ELR (cell line): Measurements from ENCODE around the gene SCN1A.

Source experiments
- DNase-seq: peaks from one replicate; pipeline ENCODE4 v3.0.0-alpha.2; 2015; ENCODE audit warnings: low read depth

The SCN1A gene

DNA sequence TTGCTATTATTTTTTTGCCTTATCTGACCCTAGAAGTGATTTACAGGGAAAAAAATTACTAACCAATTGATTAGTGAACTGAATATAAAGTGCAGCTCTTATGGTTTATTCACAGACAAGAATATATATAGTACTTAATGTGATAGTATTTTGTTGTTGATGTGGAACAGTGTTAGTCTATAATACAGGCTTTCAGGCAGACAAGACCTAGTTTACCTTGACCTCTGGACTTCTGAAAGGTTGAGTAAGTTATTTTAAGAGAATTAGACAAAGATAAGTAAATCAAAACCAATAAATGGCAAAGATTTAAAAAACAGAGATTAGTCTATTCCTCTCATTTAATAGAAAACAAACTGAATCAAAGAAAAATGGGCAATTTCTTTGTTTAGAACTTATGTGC lies 46.0 kb downstream of the SCN1A start:
- DNase-seq: no peak

- DNase-seq: no peak
Measured at GRCh38 chr2:166081131-166081632, 46.6 kb downstream of the SCN1A start.

GRCh38 chr2:166074430-166074829 lies 53.4 kb downstream of the SCN1A start:
- DNase-seq: no peak

DNA sequence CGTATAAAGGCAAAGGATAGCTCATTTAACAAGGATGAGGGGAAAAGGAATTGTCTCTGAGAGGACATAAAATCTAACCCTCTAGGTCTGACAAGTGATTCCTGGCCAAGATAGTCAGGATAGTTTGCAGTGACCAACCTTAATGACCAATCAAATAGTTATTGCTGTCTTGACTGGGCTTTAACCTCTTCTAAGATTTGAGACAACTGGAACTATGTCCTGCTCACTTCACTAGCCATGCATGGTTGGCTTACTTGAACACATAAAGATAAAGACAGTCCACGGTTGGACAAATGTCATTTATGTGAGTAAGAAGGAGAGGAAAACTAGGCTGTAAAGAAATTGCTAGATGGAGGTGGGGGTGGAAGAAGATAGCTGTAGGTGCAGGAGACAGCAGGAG lies 53.8 kb downstream of the SCN1A start:
- no peak for DNase-seq

DNA sequence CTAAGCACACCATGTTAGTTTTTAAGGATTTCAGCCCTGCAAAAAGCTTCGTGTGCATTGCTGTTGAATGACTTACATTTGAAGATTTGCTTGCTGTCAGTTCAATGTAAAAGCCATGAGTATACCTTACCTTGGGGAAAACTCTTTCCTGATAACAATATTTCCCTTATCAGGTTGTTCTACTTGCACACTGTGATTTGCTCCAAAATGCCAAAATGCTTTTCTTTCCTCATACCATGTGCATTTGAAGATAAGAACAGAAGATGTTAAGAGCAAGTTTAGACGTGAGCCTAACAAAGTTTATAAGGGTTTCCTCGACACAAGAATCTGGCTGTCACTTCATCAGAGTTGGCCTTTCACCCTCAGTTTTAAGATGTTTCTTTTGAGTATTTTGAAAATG lies 57.6 kb downstream of the SCN1A start:
- no peak for DNase-seq

GRCh38 chr2:166068981-166069380 lies 58.8 kb downstream of the SCN1A start:
- peak; percentile 23 for DNase-seq

- no peak for DNase-seq
Measured at GRCh38 chr2:166067229-166067628, 60.6 kb downstream of the SCN1A start.

GRCh38 chr2:166060191-166060590 lies 67.6 kb downstream of the SCN1A start:
- no peak for DNase-seq

GRCh38 chr2:166057370-166058164 lies 70.3 kb downstream of the SCN1A start:
- DNase-seq: peak; percentile 58

DNA sequence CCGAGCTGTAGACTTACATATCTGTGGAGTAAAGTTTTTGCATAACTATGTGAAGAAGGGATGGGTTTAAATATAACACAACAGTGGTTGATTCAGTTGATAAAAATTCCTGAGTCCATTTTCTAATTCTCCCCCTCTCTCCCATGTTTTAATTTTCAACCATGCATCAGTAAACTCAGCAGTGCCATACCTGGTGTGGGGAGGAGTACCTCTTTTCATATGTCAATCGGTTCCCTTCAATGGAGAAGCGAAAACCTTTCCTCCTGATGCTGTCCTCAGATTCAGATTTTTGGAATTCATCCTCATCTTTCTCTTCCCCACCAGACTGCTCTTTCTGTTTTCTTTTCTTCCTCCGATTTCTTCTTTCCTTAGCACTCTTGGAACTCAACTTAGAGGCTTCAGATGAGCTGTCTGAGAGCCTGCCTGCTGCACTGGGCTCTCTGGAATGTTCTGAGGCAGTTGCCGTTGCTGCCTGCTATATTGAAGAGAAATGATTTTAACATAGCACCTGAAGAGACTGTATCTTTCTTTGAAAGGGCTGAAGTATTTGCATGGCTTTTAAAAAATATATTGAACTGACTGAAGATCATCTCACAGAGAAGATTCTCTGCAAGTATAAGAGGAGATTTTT lies 82.9 kb downstream of the SCN1A start:
- no peak for DNase-seq

GRCh38 chr2:166042768-166043390 lies 84.9 kb downstream of the SCN1A start:
- DNase-seq: peak; percentile 83

DNA sequence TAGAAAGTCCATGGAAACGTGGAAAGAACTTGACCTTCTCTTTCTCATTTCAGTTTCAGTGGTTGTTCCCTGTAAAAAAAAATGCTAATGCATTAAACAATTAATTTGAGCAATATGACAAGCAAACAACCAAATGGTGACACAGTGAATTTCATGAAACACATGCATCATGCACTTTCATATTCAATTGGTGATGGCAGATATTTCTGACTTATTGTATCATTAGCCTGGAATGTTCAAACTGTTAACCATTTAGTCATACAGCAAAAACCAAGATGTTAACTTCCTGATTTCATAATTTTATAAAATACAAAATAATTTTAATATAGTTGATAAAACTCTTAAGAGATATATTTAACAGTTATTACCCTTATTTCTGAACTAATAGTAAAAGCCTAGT lies 85.5 kb downstream of the SCN1A start:
- DNase-seq: peak; percentile 68

DNA sequence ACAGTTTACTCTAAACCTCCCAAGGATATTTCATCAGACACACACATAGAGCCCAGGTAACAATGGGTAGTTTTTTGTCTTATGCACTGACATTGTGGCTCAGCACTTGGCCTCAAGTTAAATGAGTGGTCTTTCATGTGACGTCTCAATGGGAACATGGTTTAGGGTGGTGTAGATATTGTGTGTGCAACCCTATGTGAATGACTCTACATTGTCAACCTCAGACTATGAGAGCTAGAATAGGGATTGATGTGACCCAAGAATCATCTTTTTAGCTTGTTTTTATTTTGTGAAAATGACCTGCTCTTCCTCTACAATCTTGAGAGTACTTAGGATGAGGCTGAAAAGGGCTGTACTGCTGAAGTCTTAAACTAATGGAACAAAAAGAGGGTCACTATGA lies 86.2 kb downstream of the SCN1A start:
- DNase-seq: no peak

DNA sequence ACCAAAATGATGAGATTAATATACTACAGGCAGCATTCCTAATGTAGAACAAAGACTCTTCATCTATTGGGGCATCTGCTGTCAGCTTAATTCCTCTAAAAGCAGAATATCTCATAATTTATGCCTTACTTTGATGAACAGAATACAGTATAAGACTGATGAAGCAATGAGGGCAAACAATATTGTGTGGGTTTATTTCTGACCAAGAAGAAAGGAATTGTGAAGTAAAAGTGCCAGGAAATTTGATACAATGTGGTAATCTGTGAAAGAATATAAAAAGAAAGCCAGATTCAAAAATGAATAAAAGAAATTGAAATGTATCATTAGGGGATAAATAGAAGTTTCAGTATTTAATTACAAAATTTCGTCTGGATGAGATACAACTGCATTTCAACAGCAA lies 95.5 kb downstream of the SCN1A start:
- no peak for DNase-seq

GRCh38 chr2:166031054-166031453 lies 96.8 kb downstream of the SCN1A start:
- peak; percentile 35 for DNase-seq

GRCh38 chr2:166025313-166025712 lies 102.5 kb downstream of the SCN1A start:
- no peak for DNase-seq

GRCh38 chr2:166017208-166017607 lies 110.6 kb downstream of the SCN1A start:
- peak; percentile 37 for DNase-seq

DNA sequence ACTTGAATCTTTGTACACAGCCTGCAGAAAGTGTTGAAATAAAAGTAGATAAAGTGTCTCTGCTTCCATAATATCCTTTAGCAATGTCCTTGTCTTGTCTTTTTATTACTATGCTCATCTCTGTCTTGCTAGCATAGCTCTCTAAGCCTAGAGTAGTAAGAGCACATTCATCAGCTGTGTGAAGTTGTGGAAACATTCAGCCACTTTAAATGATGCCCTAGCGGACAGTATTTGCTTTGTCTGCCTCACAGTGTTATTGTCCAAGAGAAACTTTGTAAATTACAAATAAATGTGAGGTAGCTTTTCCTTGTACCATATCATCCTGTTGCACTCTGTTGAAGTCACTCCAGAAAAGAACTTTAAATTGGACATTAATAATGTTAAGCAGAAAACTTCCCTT lies 113.9 kb downstream of the SCN1A start:
- DNase-seq: no peak

DNA sequence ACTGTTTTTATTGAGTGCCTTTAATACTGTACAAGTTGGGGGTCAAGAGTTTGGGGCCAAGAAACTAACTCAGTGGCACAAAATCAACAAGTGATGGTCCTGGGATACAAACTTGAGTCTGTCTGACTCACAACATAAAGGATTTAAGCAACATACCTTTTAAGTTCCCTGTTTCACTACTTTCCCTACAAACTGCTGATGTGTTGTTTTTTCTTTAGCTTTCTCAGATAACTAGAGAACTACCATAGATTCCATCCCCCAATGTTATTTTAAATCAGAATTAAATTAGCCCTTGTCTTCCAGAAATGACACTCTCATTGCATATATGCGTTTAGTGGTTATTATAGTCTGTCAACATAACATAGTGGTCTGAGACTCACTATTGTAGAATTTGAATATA lies 116.2 kb downstream of the SCN1A start:
- no peak for DNase-seq

GRCh38 chr2:166000401-166000800 lies 127.4 kb downstream of the SCN1A start:
- DNase-seq: no peak

- no peak for DNase-seq
Measured at GRCh38 chr2:165990846-165991245, 137.0 kb downstream of the SCN1A start.

DNA sequence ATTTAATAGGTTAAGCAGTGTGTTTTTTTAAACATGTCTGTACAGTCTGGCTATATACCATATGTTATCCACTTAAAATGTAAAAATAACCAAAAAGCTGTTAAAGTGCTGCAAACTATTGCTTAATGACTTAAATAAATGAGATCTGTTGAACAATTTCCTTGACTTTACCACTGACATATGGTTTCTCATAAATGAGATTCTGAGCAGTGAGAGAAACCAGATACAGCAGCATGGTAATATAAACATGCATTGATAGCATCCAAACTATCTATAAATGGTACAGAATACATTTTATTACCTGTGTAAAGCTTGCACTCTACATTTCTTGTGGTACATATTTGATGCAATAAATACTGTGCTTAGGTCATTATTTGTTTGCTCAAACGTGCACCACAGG lies 138.0 kb downstream of the SCN1A start:
- DNase-seq: no peak

GRCh38 chr2:165985120-165985519 lies 142.7 kb downstream of the SCN1A start:
- no peak for DNase-seq
